ENCODE results near the gene TOX2.

TOX2 gene

DNA sequence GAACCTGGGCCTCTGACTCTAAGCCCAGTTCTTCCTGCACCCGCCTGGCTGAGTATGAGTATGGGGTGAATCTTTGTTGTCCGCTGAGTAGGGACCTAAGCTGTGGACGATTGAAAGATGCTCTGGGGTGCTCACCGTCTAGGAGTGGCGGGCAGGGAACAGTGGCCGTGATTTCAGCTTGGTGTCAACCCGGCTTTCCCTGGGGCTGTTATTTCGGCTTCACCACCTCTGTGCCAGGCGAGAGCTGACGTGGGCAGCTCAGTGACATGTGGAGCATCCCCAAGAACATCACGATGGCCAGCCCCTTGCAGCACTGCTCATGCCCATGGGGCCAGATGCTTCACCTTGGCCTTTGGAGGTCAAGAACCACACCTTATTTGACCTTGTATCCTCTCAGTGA, 102.6 kb downstream of the TOX2 start:
- Histone ChIP-seq H3K4me1 (ENCODE audit: control insufficient read depth, insufficient read depth, low read length) (peaks cover 43% of the 10 kb centered on the region), H3K36me3 (ENCODE audit: control insufficient read depth in 2 of 2, insufficient read depth in 1 of 2, low read length in 2 of 2) (no peaks in the 10 kb centered on the region), H3K27ac (ENCODE audit: extremely low read depth, low read depth, low read length) (peak overlapping the region; percentile 98; the same call in 1 of the 2 replicates), H3K4me3 (ENCODE audit: low read depth, low read length) (no peak overlapping the region), H3K9me3 (ENCODE audit: control insufficient read depth, insufficient read depth, low read depth, low read length) (no peaks in the 10 kb centered on the region)
- CTCF ChIA-PET, result interaction anchor here (0.5 to 0.8 kb wide), 2 partner anchors 269 to 294 kb away, joined by 3 to 4 read pairs; partner anchors contain the start of gene FITM2
- TF ChIP-seq OVOL3 (tag by site-specific recombination; IDR thresholded peaks at IDR 0.05), result no peak
- TF ChIP-seq ZNF830 (tag by site-specific recombination; IDR thresholded peaks at IDR 0.05; ENCODE audit: low read depth), result no peak
- no peak for TF ChIP-seq GFI1B (tag by site-specific recombination; IDR thresholded peaks at IDR 0.05)
- no peak for TF ChIP-seq KLF10 (tag by site-specific recombination; IDR thresholded peaks at IDR 0.05)
- no peak for TF ChIP-seq HOXA7 (CRISPR knock-in tag; IDR thresholded peaks at IDR 0.05; ENCODE audit: borderline replicate concordance)
- TF ChIP-seq, protein P1, sequence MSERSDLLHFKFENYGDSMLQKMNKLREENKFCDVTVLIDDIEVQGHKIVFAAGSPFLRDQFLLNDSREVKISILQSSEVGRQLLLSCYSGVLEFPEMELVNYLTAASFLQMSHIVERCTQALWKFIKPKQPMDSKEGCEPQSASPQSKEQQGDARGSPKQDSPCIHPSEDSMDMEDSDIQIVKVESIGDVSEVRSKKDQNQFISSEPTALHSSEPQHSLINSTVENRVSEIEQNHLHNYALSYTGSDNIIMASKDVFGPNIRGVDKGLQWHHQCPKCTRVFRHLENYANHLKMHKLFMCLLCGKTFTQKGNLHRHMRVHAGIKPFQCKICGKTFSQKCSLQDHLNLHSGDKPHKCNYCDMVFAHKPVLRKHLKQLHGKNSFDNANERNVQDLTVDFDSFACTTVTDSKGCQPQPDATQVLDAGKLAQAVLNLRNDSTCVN (tag by site-specific recombination; optimal IDR thresholded peaks at IDR 0.05), result no peak
- TF ChIP-seq ZXDB (tag by site-specific recombination; IDR thresholded peaks at IDR 0.05), result no peak
- POLR2A ChIA-PET, result no interaction called here

DNA sequence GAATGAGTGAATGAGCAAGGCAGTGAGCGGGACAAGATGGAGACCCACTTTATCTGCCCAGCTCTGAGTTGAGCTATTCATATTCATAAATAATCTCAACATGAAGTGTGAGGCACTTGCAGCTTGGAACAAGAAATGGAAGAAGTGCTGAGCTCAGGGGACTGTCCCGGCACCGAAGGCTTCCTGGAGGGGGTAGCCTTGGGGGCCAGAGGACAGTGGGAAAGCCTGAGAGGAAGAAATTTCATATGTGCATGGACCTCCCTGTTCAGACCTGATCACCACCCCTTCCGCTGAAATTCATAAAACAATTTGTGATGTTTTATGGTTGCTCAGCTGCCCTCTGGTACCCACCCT, 103.2 kb downstream of the TOX2 start:
- peak; percentile 86 for TF ChIP-seq GLIS2 (tag by site-specific recombination; IDR thresholded peaks at IDR 0.05)
- TF ChIP-seq KLF8 (tag by site-specific recombination; IDR thresholded peaks at IDR 0.05), result no peak
- TF ChIP-seq, protein P2, sequence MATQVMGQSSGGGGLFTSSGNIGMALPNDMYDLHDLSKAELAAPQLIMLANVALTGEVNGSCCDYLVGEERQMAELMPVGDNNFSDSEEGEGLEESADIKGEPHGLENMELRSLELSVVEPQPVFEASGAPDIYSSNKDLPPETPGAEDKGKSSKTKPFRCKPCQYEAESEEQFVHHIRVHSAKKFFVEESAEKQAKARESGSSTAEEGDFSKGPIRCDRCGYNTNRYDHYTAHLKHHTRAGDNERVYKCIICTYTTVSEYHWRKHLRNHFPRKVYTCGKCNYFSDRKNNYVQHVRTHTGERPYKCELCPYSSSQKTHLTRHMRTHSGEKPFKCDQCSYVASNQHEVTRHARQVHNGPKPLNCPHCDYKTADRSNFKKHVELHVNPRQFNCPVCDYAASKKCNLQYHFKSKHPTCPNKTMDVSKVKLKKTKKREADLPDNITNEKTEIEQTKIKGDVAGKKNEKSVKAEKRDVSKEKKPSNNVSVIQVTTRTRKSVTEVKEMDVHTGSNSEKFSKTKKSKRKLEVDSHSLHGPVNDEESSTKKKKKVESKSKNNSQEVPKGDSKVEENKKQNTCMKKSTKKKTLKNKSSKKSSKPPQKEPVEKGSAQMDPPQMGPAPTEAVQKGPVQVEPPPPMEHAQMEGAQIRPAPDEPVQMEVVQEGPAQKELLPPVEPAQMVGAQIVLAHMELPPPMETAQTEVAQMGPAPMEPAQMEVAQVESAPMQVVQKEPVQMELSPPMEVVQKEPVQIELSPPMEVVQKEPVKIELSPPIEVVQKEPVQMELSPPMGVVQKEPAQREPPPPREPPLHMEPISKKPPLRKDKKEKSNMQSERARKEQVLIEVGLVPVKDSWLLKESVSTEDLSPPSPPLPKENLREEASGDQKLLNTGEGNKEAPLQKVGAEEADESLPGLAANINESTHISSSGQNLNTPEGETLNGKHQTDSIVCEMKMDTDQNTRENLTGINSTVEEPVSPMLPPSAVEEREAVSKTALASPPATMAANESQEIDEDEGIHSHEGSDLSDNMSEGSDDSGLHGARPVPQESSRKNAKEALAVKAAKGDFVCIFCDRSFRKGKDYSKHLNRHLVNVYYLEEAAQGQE (tag by site-specific recombination; IDR thresholded peaks at IDR 0.05), result no peak
- H3K4me1 ChIP-seq (ENCODE audit: control insufficient read depth, insufficient read depth, low read length), result peaks cover 40% of the 10 kb centered on the region
- CTCF ChIA-PET, result interaction anchor here (0.5 to 1.2 kb wide), 6 partner anchors 62 to 293 kb away, joined by 3 to 4 read pairs (median 3); partner anchors contain the start of gene FITM2
- no peak overlapping the region for H3K4me3 ChIP-seq (ENCODE audit: low read depth, low read length)
- POLR2A ChIA-PET, result interaction anchor here (0.6 kb wide), 1 partner anchor 911 kb away, joined by 6 read pairs; no protein-coding TSS in a partner anchor
- no peaks in the 10 kb centered on the region for H3K9me3 ChIP-seq (ENCODE audit: control insufficient read depth, insufficient read depth, low read depth, low read length)
- H3K36me3 ChIP-seq (ENCODE audit: control insufficient read depth in 2 of 2, insufficient read depth in 1 of 2, low read length in 2 of 2), result no peaks in the 10 kb centered on the region
- peak overlapping the region; percentile 98 for H3K27ac ChIP-seq (ENCODE audit: extremely low read depth, low read depth, low read length)

DNA sequence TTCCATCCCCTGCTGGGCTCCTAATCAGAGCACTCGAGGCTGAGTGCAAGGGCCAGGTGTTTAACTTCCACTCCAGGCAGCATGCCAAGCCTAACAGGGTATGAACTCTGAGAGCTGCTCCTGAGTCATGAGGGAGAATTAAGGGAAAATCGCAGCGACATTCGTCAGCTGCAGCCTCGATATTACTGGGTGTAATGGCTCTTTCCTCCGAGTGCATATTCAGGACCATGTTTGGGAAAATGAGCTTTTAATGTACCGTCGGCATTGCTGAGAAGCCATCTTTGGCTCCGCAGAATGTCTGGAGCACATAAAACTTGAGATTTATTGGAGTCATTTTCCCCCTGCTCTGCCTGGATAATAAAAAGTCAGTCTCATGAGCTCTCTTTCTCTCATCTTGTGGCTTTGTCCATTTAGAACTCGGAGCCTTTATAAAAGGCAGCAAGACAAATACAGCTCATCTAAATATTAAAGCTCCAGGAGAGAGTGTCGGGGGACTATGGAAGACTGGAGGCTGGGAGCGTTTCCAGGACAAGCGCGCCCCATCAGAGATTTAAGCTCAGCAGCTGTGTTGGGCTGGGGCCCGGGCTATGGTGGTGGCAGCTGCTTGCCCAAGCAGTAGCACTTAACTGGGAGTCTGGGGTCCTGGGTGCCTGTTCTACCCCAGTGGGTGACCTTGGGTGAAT, 103.7 kb downstream of the TOX2 start:
- POLR2A ChIA-PET, result interaction anchor here (0.6 kb wide), 1 partner anchor 910 kb away, joined by 6 read pairs; no protein-coding TSS in a partner anchor
- H3K4me1 ChIP-seq (ENCODE audit: control insufficient read depth, insufficient read depth, low read length), result peaks cover 40% of the 10 kb centered on the region
- CTCF ChIA-PET, result interaction anchor here (0.5 to 1.2 kb wide), 5 partner anchors 62 to 270 kb away, joined by 3 to 4 read pairs (median 3); no protein-coding TSS in a partner anchor
- H3K4me3 ChIP-seq (ENCODE audit: low read depth, low read length), result no peak overlapping the region
- no peaks in the 10 kb centered on the region for H3K9me3 ChIP-seq (ENCODE audit: control insufficient read depth, insufficient read depth, low read depth, low read length)
- H3K27ac ChIP-seq (ENCODE audit: extremely low read depth, low read depth, low read length), result peak overlapping the region; percentile 98
- no peaks in the 10 kb centered on the region for H3K36me3 ChIP-seq (ENCODE audit: control insufficient read depth in 2 of 2, insufficient read depth in 1 of 2, low read length in 2 of 2)
- TF ChIP-seq ZNF311 (tag by site-specific recombination; IDR thresholded peaks at IDR 0.05; ENCODE audit: borderline replicate concordance), result no peak
- TF ChIP-seq, protein P3, sequence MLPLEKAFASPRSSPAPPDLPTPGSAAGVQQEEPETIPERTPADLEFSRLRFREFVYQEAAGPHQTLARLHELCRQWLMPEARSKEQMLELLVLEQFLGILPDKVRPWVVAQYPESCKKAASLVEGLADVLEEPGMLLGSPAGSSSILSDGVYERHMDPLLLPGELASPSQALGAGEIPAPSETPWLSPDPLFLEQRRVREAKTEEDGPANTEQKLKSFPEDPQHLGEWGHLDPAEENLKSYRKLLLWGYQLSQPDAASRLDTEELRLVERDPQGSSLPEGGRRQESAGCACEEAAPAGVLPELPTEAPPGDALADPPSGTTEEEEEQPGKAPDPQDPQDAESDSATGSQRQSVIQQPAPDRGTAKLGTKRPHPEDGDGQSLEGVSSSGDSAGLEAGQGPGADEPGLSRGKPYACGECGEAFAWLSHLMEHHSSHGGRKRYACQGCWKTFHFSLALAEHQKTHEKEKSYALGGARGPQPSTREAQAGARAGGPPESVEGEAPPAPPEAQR (tag by site-specific recombination; IDR thresholded peaks at IDR 0.05), result no peak
- TF ChIP-seq, protein P4, sequence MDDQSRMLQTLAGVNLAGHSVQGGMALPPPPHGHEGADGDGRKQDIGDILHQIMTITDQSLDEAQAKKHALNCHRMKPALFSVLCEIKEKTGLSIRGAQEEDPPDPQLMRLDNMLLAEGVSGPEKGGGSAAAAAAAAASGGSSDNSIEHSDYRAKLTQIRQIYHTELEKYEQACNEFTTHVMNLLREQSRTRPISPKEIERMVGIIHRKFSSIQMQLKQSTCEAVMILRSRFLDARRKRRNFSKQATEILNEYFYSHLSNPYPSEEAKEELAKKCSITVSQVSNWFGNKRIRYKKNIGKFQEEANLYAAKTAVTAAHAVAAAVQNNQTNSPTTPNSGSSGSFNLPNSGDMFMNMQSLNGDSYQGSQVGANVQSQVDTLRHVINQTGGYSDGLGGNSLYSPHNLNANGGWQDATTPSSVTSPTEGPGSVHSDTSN (CRISPR knock-in tag; IDR thresholded peaks at IDR 0.05), result no peak
- peak; percentile 97 for TF ChIP-seq ZNF843 (tag by site-specific recombination; IDR thresholded peaks at IDR 0.05)
- TF ChIP-seq ZNF558 (tag by site-specific recombination; IDR thresholded peaks at IDR 0.05), result peak; percentile 52; the same call in 1 of the 2 replicates
- TF ChIP-seq ZNF114 (tag by site-specific recombination; IDR thresholded peaks at IDR 0.05), result no peak
- no peak; the same call in 1 of the 2 replicates for TF ChIP-seq ZNF341 (tag by site-specific recombination; IDR thresholded peaks at IDR 0.05; ENCODE audit: low read depth)
- TF ChIP-seq ZNF501 (tag by site-specific recombination; IDR thresholded peaks at IDR 0.05), result no peak
- TF ChIP-seq, protein P5, sequence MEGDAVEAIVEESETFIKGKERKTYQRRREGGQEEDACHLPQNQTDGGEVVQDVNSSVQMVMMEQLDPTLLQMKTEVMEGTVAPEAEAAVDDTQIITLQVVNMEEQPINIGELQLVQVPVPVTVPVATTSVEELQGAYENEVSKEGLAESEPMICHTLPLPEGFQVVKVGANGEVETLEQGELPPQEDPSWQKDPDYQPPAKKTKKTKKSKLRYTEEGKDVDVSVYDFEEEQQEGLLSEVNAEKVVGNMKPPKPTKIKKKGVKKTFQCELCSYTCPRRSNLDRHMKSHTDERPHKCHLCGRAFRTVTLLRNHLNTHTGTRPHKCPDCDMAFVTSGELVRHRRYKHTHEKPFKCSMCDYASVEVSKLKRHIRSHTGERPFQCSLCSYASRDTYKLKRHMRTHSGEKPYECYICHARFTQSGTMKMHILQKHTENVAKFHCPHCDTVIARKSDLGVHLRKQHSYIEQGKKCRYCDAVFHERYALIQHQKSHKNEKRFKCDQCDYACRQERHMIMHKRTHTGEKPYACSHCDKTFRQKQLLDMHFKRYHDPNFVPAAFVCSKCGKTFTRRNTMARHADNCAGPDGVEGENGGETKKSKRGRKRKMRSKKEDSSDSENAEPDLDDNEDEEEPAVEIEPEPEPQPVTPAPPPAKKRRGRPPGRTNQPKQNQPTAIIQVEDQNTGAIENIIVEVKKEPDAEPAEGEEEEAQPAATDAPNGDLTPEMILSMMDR (tag by site-specific recombination; IDR thresholded peaks at IDR 0.05), result no peak
- peak; percentile 97 for TF ChIP-seq ZBTB17 (tag by site-specific recombination; IDR thresholded peaks at IDR 0.05)
- TF ChIP-seq ZNF24 (tag by site-specific recombination; IDR thresholded peaks at IDR 0.05), result peak; percentile 96
- peak; percentile 91 for TF ChIP-seq BCL11A (tag by site-specific recombination; IDR thresholded peaks at IDR 0.05; ENCODE audit: low read depth)

All from HEK293 (cell line).